HCT116 (cell line): ENCODE results near the gene ITIH5. TPM values are rescaled to one million over a fixed set of nuclear protein-coding genes. Genes with fewer than 3 reads are reported as not detected.

ENCODE experiments used
- ATAC-seq: fragments of 200-7000 bp; cut with Tn5 transposase; 2 replicates; pipeline ENCODE4 v1.9.1; 2020; ENCODE audit warnings: mild to moderate bottlenecking, moderate library complexity
- BruUV-seq: library from RNA; stranded (reverse); fragments of 400-500 nt; replicated peaks from 2 replicates; lab custom pipeline; 2021; lab: Mats Ljungman, UMichigan
- CTCF ChIA-PET: fragments of 300-600 bp; sonication (Branson Sonifier 250); formaldehyde crosslinking; loops from one replicate; lab custom pipeline; 2021; ENCODE audit warnings: antibody characterized with exemption; lab: Charles Lee
- POLR2A ChIA-PET: fragments of 300-600, 350-600 bp; sonication (Branson Sonifier 250); formaldehyde crosslinking; loops from one replicate; lab custom pipeline; 2021; ENCODE audit warnings: antibody characterized with exemption; lab: Charles Lee
- RAD21 ChIA-PET, 2 experiments: fragments of 300-600 bp; sonication (Branson Sonifier 250); formaldehyde crosslinking; loops; one replicate each; lab custom pipeline; 2023; ENCODE audit warnings: low total read pairs in 2 of 2; ENCODE audit not compliant: uncharacterized antibody in 2 of 2, unreplicated experiment in 2 of 2, low non-redundant PET in 1 of 2; lab: Charles Lee
- DNase-seq: peaks from one replicate; pipeline ENCODE4 v3.0.0-alpha.2; 2010; ENCODE audit warnings: low read depth, low spot score
- H2AFZ ChIP-seq: fragments of 200-600 bp; shearing (Covaris generic), sonication (generic); 2 replicates; pipeline ENCODE4 v1.6.1; 2017; ENCODE audit warnings: low read depth, mixed run types, mixed read lengths, antibody characterized with exemption, low read length; ENCODE audit not compliant: poor library complexity, severe bottlenecking
- H3K27ac ChIP-seq: 2 replicates; pipeline ENCODE4 v1.5.1; 2012; ENCODE audit warnings: low read depth, low read length
- H3K27me3 ChIP-seq: fragments of 200-600 bp; sonication (generic); 2 replicates; pipeline ENCODE4 v1.6.1; 2016; ENCODE audit warnings: mixed run types, low read length, mixed read lengths; ENCODE audit not compliant: insufficient read depth
- H3K36me3 ChIP-seq, 2 experiments: fragments of 200-500 bp in 1 of 2; fragments of 200-600 bp in 1 of 2; sonication (Bioruptor generic) in 1 of 2; sonication (generic) in 1 of 2; 2 replicates each; pipeline versions ENCODE4 v1.5.1 to v1.6.1; 2014 to 2016; ENCODE audit warnings: low read length in 2 of 2, inconsistent platforms in 1 of 2, mixed read lengths in 1 of 2, mixed run types in 1 of 2; ENCODE audit not compliant: insufficient read depth in 2 of 2, control insufficient read depth in 1 of 2
- H3K4me1 ChIP-seq, 2 experiments: fragments of 200-600 bp in 1 of 2; sonication (generic) in 1 of 2; 2 replicates each; pipeline versions ENCODE4 v1.5.1 to v1.6.1; 2012 to 2017; ENCODE audit warnings: low read length in 2 of 2, inconsistent platforms in 1 of 2, mild to moderate bottlenecking in 1 of 2, mixed read lengths in 1 of 2, mixed run types in 1 of 2, moderate library complexity in 1 of 2; ENCODE audit not compliant: insufficient read depth in 2 of 2, control insufficient read depth in 1 of 2
- H3K4me2 ChIP-seq: fragments of 200-600 bp; sonication (generic); 2 replicates; pipeline ENCODE4 v1.6.1; 2017; ENCODE audit warnings: mixed run types, low read length, mixed read lengths
- H3K4me3 ChIP-seq, 2 experiments: fragments of 200-600 bp in 1 of 2; sonication (generic) in 1 of 2; replicated peaks in 1 of 2; 2 replicates each; pipeline ENCODE4 v1.5.1; 2011 to 2016; ENCODE audit warnings: low read length in 2 of 2, control low read depth in 1 of 2, low read depth in 1 of 2, mild to moderate bottlenecking in 1 of 2, mixed read lengths in 1 of 2, mixed run types in 1 of 2
- H3K79me2 ChIP-seq: fragments of 200-600 bp; sonication (generic); 2 replicates; pipeline ENCODE4 v1.6.1; 2017; ENCODE audit warnings: mild to moderate bottlenecking, mixed run types, low read length, moderate library complexity, mixed read lengths; ENCODE audit not compliant: insufficient read depth
- H3K9ac ChIP-seq: fragments of 200-600 bp; sonication (generic); 2 replicates; pipeline ENCODE4 v1.6.1; 2016; ENCODE audit warnings: low read length, mixed read lengths
- H3K9me2 ChIP-seq: fragments of 200-600 bp; sonication (generic), shearing (Covaris generic); 2 replicates; pipeline ENCODE4 v1.6.1; 2017; ENCODE audit warnings: mixed run types, mild to moderate bottlenecking, moderate library complexity; ENCODE audit not compliant: insufficient read depth
- H3K9me3 ChIP-seq, 2 experiments: fragments of 200-500 bp in 1 of 2; fragments of 200-600 bp in 1 of 2; sonication (Bioruptor generic) in 1 of 2; sonication (generic) in 1 of 2; 2 replicates each; pipeline ENCODE4 v1.6.1; 2014 to 2017; ENCODE audit warnings: low read length in 2 of 2, mixed read lengths in 2 of 2, inconsistent platforms in 1 of 2, low read depth in 1 of 2, mild to moderate bottlenecking in 1 of 2, mixed run types in 1 of 2, moderate library complexity in 1 of 2; ENCODE audit not compliant: control insufficient read depth in 1 of 2, insufficient read depth in 1 of 2
- H4K20me1 ChIP-seq: fragments of 200-600 bp; sonication (generic), shearing (Covaris generic); 2 replicates; pipeline ENCODE4 v1.6.1; 2017; ENCODE audit warnings: mixed run types, mild to moderate bottlenecking, moderate library complexity; ENCODE audit not compliant: insufficient read depth
- ATF3 ChIP-seq: IDR thresholded peaks from 2 replicates; pipeline ENCODE4 v1.6.1; 2012
- CBX3 ChIP-seq: IDR thresholded peaks from 2 replicates; pipeline ENCODE4 v1.6.1; 2012; ENCODE audit warnings: low read depth
- CEBPB ChIP-seq: IDR thresholded peaks from 2 replicates; pipeline ENCODE4 v1.6.1; 2012; ENCODE audit warnings: low read depth
- CTCF ChIP-seq, 3 experiments: fragments of 200-600 bp in 1 of 3; sonication (generic) in 1 of 3; IDR thresholded peaks in 2 of 3; conservative IDR thresholded peaks in 1 of 3; 2 replicates each; pipeline ENCODE4 v1.5.1; 2012 to 2017; ENCODE audit warnings: low read depth in 2 of 3, low read length in 2 of 3, antibody characterized with exemption in 1 of 3, borderline replicate concordance in 1 of 3, control low read depth in 1 of 3, mild to moderate bottlenecking in 1 of 3, mixed read lengths in 1 of 3, mixed run types in 1 of 3, moderate library complexity in 1 of 3; ENCODE audit not compliant: insufficient read depth in 1 of 3
- EGR1 ChIP-seq: IDR thresholded peaks from 2 replicates; pipeline ENCODE4 v1.6.1; 2012; ENCODE audit warnings: low read depth
- JUND ChIP-seq: IDR thresholded peaks from 2 replicates; pipeline ENCODE4 v1.6.1; 2012
- POLR2AphosphoS5 ChIP-seq: IDR thresholded peaks from 2 replicates; pipeline ENCODE4 v1.6.1; 2011; ENCODE audit warnings: mild to moderate bottlenecking, low read depth, low read length, moderate library complexity
- SIN3A ChIP-seq: IDR thresholded peaks from 2 replicates; pipeline ENCODE4 v1.6.1; 2012; ENCODE audit warnings: low read depth
- SP1 ChIP-seq: IDR thresholded peaks from 2 replicates; pipeline ENCODE4 v1.6.1; 2012; ENCODE audit warnings: low read depth
- SRF ChIP-seq: IDR thresholded peaks from 2 replicates; pipeline ENCODE4 v1.6.1; 2012; ENCODE audit warnings: low read depth
- ZFX ChIP-seq: fragments of 450-650 bp; IDR thresholded peaks from 2 replicates; pipeline ENCODE4 v1.6.1; 2017
- ZNF274 ChIP-seq: fragments of 200-500 bp; sonication (Bioruptor generic); IDR thresholded peaks from 2 replicates; pipeline ENCODE4 v1.6.1; 2014; ENCODE audit warnings: mild to moderate bottlenecking, low read depth, low read length, inconsistent platforms
- intact Hi-C: fragments of 100-400 bp; cut with micrococcal nuclease; formaldehyde crosslinking; loops from 2 replicates; pipeline ENCODE4 v1.10.0; 2022
- total RNA-seq: library from RNA; stranded (reverse); gene quantifications from one replicate; pipeline ENCODE4 v1.2.1, GENCODE V29; 2021; ENCODE audit not compliant: unreplicated experiment

The ITIH5 gene
- total RNA-seq, 1 experiment from 2014 or later, result not detected

- RAD21 ChIA-PET, result no interaction called here
- H3K27ac ChIP-seq, result no peak overlapping the region
- H3K9me2 ChIP-seq, result no peaks in the 10 kb centered on the region
- H3K9ac ChIP-seq, result no peak overlapping the region
- H3K4me1 ChIP-seq, result no peaks in the 10 kb centered on the region
- H3K4me3 ChIP-seq, result no peak overlapping the region
- no peaks in the 10 kb centered on the region for H4K20me1 ChIP-seq
- TF ChIP-seq CTCF (IDR thresholded peaks at IDR 0.05 in 2 of 3, conservative IDR thresholded peaks at IDR 0.05 in 1 of 3; ENCODE audit: borderline replicate concordance in 1 of 3, insufficient read depth in 1 of 3, low read depth in 2 of 3, low read length in 2 of 3) (no peak), POLR2AphosphoS5 (no peak), JUND (no peak), SRF (no peak), SP1 (no peak), CEBPB (no peak), SIN3A (no peak), ATF3 (no peak), EGR1 (no peak), CBX3 (no peak), ZFX (no peak), ZNF274 (no peak)
- no peaks in the 10 kb centered on the region for H3K79me2 ChIP-seq
- H3K27me3 ChIP-seq, result peaks cover 27% of the 10 kb centered on the region
- no TSS peak for BruUV-seq
- no peaks in the 10 kb centered on the region for H3K36me3 ChIP-seq
- H3K9me3 ChIP-seq, result no peaks in the 10 kb centered on the region
- no peak overlapping the region for H3K4me2 ChIP-seq
- intact Hi-C loops, result no loop called here
- POLR2A ChIA-PET, result no interaction called here
- ATAC-seq (no peak), DNase-seq (no peak)
- H2AFZ ChIP-seq, result no peak overlapping the region
- CTCF ChIA-PET, result no interaction called here
These were observed 7.2 kb downstream of the ITIH5 start for GRCh38 chr10:7659560-7659959.
